NT2/D1 (cell line): ENCODE measurements around the gene BABAM2.

Source experiments
- SUZ12 ChIP-seq: IDR thresholded peaks from 2 replicates; pipeline ENCODE4 v1.6.1; 2011; ENCODE audit not compliant: insufficient read length, insufficient read depth; ENCODE audit errors: extremely low read depth
- YY1 ChIP-seq: IDR thresholded peaks from 2 replicates; pipeline ENCODE4 v1.6.1; 2011; ENCODE audit not compliant: insufficient read length, insufficient read depth
- ZNF274 ChIP-seq: IDR thresholded peaks from 2 replicates; pipeline ENCODE4 v1.6.1; 2011; ENCODE audit warnings: mild to moderate bottlenecking, low read depth, low read length

- TF ChIP-seq ZNF274 (no peak), SUZ12 (no peak), YY1 (no peak)
Measured at GRCh38 chr2:27920148-27920885, 29.8 kb downstream of the BABAM2 start.
